GM23248 (cell line): Measurements from ENCODE around the gene CIRBP. TPM values are rescaled to one million over a fixed set of nuclear protein-coding genes. Genes with fewer than 3 reads are reported as not detected.

ENCODE experiments used
- DNase-seq: peaks from one replicate; pipeline ENCODE4 v3.0.0-alpha.2; 2015
- H2AFZ ChIP-seq: fragments of 200-600 bp; sonication (generic); 2 replicates; pipeline ENCODE4 v1.6.1; 2016; ENCODE audit warnings: antibody characterized with exemption
- H3F3A ChIP-seq: fragments of 200-600 bp; sonication (generic); 2 replicates; pipeline ENCODE4 v1.6.1; 2016; ENCODE audit warnings: mild to moderate bottlenecking, antibody characterized with exemption, mixed run types; ENCODE audit not compliant: insufficient read depth
- H3K27ac ChIP-seq: fragments of 200-600 bp; sonication (generic); 2 replicates; pipeline ENCODE4 v1.5.1; 2016; ENCODE audit warnings: mild to moderate bottlenecking
- H3K27me3 ChIP-seq: fragments of 200-600 bp; sonication (generic); replicated peaks from 2 replicates; pipeline ENCODE4 v1.6.1; 2016; ENCODE audit warnings: mild to moderate bottlenecking; ENCODE audit not compliant: insufficient read depth
- H3K36me3 ChIP-seq: fragments of 200-600 bp; sonication (generic); 2 replicates; pipeline ENCODE4 v1.6.1; 2016; ENCODE audit warnings: low read depth, mild to moderate bottlenecking
- H3K4me1 ChIP-seq: fragments of 200-600 bp; sonication (generic); 2 replicates; pipeline ENCODE4 v1.6.1; 2016; ENCODE audit warnings: mild to moderate bottlenecking; ENCODE audit not compliant: insufficient read depth
- H3K4me2 ChIP-seq: fragments of 200-600 bp; sonication (generic); one replicate; pipeline ENCODE4 v1.6.1; 2016; ENCODE audit warnings: mild to moderate bottlenecking; ENCODE audit not compliant: unreplicated experiment
- H3K4me3 ChIP-seq: fragments of 200-600 bp; sonication (generic); 2 replicates; pipeline ENCODE4 v1.5.1; 2016; ENCODE audit warnings: mild to moderate bottlenecking
- H3K79me2 ChIP-seq: fragments of 200-600 bp; sonication (generic); 2 replicates; pipeline ENCODE4 v1.6.1; 2016; ENCODE audit warnings: mild to moderate bottlenecking; ENCODE audit not compliant: insufficient read depth
- H3K9ac ChIP-seq: fragments of 200-600 bp; sonication (generic); 2 replicates; pipeline ENCODE4 v1.6.1; 2016; ENCODE audit warnings: mild to moderate bottlenecking
- H3K9me2 ChIP-seq: fragments of 200-600 bp; sonication (generic); 2 replicates; pipeline ENCODE4 v1.6.1; 2016; ENCODE audit warnings: mixed run types, mild to moderate bottlenecking, moderate library complexity; ENCODE audit not compliant: insufficient read depth
- H3K9me3 ChIP-seq: fragments of 200-600 bp; sonication (generic); one replicate; pipeline ENCODE4 v1.6.1; 2017; ENCODE audit warnings: low read depth
- H4K20me1 ChIP-seq: fragments of 200-600 bp; sonication (generic); 2 replicates; pipeline ENCODE4 v1.6.0; 2016; ENCODE audit not compliant: insufficient read depth
- EZH2 ChIP-seq: fragments of 200-600 bp; sonication (generic); IDR thresholded peaks from 2 replicates; pipeline ENCODE4 v1.6.1; 2018; ENCODE audit warnings: antibody characterized with exemption, mild to moderate bottlenecking; ENCODE audit not compliant: insufficient read depth, poor library complexity, severe bottlenecking
- EZH2phosphoT487 ChIP-seq: fragments of 200-600 bp; sonication (generic); IDR thresholded peaks from 2 replicates; pipeline ENCODE4 v1.6.1; 2018; ENCODE audit warnings: antibody characterized with exemption, moderate library complexity, mild to moderate bottlenecking, low read depth; ENCODE audit not compliant: insufficient read depth
- WGBS, 2 experiments: methylation state at CpG; one replicate each; pipeline ENCODE4 v1.1.6; 2015 to 2017; ENCODE audit warnings: low lambda C conversion rate in 2 of 2, low coverage in 1 of 2; ENCODE audit errors: missing lambda C conversion rate in 2 of 2; 5-methylcytosine and 5-hydroxymethylcytosine counted together
- in situ Hi-C: fragments of 300-500 bp; cut with MboI; formaldehyde crosslinking; loops from 2 replicates; pipeline ENCODE4 v1.15.0; 2020
- polyA plus RNA-seq: library from polyadenylated mRNA; unstranded; fragments of >200 nt; fragmentation: Nextera tagmentation; extraction: Ambion mirVana; gene quantifications from 2 replicates; pipeline ENCODE4 v1.2.1, GENCODE V29; 2016
- total RNA-seq: library from RNA; depleted of rRNA; stranded (reverse); fragments of >200 nt; shearing (Covaris generic); gene quantifications from 2 replicates; pipeline ENCODE4 v1.2.3, GENCODE V29; 2014

The CIRBP gene
- total and polyA plus RNA-seq, 2 experiments from 2014 or later = 185 to 392 TPM

DNA sequence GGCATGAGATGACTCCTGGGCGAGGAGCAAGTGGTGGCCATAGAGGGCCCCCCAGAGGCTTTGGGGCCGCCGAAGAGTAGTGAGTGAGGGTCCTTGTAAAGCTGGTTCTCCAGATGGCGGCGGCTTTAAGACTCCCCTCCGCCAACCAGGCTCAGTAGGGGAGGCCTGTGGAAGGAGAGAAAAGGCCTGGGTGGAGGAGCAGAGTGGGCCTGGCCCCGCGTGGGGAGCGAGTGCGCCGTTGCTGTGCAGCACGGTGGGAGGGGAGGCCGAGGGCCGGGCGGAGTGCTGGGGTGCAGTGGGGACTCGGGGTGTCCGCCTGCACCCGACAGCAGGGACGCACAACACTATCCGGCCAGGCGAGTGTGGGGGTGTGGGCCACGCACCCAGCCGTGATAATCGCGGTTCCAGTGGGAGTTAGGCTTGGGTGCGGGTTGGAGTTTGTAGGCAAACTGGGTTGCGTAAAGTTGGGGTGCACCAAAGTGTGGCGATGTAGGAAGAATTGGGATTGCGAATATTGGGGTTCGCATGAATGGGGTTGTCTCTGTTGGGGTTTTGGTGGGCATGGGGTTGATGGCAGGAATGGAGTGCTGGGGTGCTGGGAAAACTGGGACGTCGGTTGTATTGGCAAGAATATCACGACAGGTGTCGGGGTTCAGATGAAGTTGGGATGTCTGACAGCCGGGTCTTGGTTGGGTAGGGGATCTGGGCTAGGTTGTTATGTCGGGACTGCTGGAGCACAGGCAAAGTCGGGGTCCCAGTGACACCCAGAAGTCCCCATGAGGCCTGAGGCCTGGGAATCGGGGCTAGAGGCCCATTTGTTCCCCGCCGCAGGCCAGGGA, 687 bp upstream of the CIRBP start:
- Histone ChIP-seq H4K20me1 (no peaks in the 10 kb centered on the region), H3K9me3 (no peaks in the 10 kb centered on the region), H3K27me3 (no peaks in the 10 kb centered on the region), H3K9me2 (no peaks in the 10 kb centered on the region), H3K79me2 (peaks cover 51% of the 10 kb centered on the region), H3K4me2 (peak overlapping the region; percentile 18), H3K9ac (peak overlapping the region; percentile 63), H3F3A (peaks cover 32% of the 10 kb centered on the region), H3K27ac (peak overlapping the region; percentile 73), H3K4me3 (no peak overlapping the region), H3K4me1 (peaks cover 40% of the 10 kb centered on the region), H2AFZ (no peak overlapping the region), H3K36me3 (peaks cover 25% of the 10 kb centered on the region; the same call in 1 of the 2 replicates)
- DNase-seq = no peak
- TF ChIP-seq EZH2phosphoT487 = no peak
- no peak for TF ChIP-seq EZH2
- 49 to 51% methylated on average over 31 to 40 of the region's 40 CpGs for WGBS, 2 experiments
- in situ Hi-C loops = no loop called here

DNA sequence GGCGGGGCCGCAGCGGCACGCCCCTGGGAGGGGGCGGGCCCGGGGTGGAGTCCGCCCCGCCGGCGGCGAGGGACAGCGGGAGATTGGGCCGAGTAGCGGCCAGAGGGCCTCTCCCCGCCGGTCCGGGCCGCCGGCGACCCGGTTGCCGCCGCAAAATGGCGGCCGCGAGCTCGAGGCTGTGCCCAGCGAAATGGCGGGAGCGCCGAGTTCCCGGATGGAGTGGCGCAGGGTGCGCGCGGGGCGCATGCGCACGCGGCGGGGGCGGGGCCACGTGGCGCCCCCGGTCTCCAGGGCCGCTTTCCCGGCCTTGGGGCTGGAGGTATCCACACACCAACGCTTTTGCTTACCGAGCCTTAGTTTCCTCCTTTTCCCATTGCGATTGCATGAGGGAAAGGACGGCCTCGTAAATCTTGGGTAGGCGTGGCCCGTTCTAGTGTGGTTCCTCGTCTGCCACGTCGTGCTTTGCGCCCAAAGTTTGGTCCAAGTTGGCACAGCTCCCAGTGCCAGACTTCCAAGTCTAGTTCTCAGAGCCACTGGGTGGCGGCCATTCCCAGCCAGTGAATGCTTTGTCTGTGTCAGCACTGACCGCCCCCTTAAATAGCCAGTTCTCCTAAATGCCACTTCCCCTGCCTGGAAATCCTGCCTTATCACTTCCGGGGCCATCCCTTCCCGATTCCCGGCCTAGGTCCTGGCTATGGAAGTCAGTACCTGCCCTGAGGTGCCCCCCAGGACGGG, 513 bp downstream of the CIRBP start:
- DNase-seq = peak; percentile 96
- Histone ChIP-seq H3K27ac (peak overlapping the region; percentile 97), H3K79me2 (peaks cover 60% of the 10 kb centered on the region), H3K9ac (peak overlapping the region; percentile 97), H3K4me3 (peak overlapping the region; percentile 84), H3K9me3 (no peaks in the 10 kb centered on the region), H3K9me2 (no peaks in the 10 kb centered on the region), H3K36me3 (peaks cover 34% of the 10 kb centered on the region; the same call in 1 of the 2 replicates), H3K4me1 (peaks cover 40% of the 10 kb centered on the region), H3K4me2 (peak overlapping the region; percentile 95), H3K27me3 (no peaks in the 10 kb centered on the region), H3F3A (peaks cover 32% of the 10 kb centered on the region), H4K20me1 (no peaks in the 10 kb centered on the region), H2AFZ (no peak overlapping the region)
- in situ Hi-C loops = no loop called here
- TF ChIP-seq EZH2 (no peak), EZH2phosphoT487 (no peak)
- 0 to 1% methylated on average over 28 to 63 of the region's 64 CpGs for WGBS, 2 experiments

GRCh38 chr19:1270213-1270853, 1.2 kb downstream of the CIRBP start:
- Histone ChIP-seq H3K4me2 (peak overlapping the region; percentile 95), H3K4me1 (peaks cover 36% of the 10 kb centered on the region), H3K9ac (peak overlapping the region; percentile 97), H2AFZ (no peak overlapping the region), H3K36me3 (peaks cover 34% of the 10 kb centered on the region; the same call in 1 of the 2 replicates), H4K20me1 (no peaks in the 10 kb centered on the region), H3K27me3 (no peaks in the 10 kb centered on the region), H3F3A (peaks cover 32% of the 10 kb centered on the region), H3K79me2 (peaks cover 60% of the 10 kb centered on the region), H3K9me2 (no peaks in the 10 kb centered on the region), H3K4me3 (peak overlapping the region; percentile 84), H3K27ac (peak overlapping the region; percentile 97), H3K9me3 (no peaks in the 10 kb centered on the region)
- 6 to 14% methylated on average over 8 of the region's 8 CpGs for WGBS, 2 experiments
- in situ Hi-C loops = no loop called here
- TF ChIP-seq EZH2phosphoT487 (no peak), EZH2 (no peak)
- DNase-seq = peak; percentile 60

DNA sequence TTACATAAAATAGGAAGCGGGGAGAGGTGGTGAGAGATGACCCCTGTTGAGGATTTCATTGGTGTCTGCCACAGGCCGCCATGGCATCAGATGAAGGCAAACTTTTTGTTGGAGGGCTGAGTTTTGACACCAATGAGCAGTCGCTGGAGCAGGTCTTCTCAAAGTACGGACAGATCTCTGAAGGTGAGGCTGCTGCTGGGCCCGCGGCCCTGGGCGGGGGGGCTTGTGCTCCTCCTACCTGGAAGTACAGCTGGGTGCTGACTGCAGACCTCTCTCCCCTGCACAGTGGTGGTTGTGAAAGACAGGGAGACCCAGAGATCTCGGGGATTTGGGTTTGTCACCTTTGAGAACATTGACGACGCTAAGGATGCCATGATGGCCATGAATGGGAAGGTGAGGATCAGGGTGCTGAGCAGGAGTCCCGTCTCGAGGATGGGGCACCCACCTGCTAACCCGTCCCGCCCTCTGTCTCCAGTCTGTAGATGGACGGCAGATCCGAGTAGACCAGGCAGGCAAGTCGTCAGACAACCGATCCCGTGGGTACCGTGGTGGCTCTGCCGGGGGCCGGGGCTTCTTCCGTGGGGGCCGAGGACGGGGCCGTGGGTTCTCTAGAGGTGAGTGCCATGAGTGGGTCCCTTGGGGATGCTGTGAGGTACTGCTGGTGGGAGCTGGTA, 1.9 kb downstream of the CIRBP start:
- H4K20me1 ChIP-seq = no peaks in the 10 kb centered on the region
- peaks cover 62% of the 10 kb centered on the region for H3K79me2 ChIP-seq
- peak overlapping the region; percentile 97 for H3K9ac ChIP-seq
- no peak overlapping the region for H2AFZ ChIP-seq
- 52 to 54% methylated on average over 25 to 26 of the region's 26 CpGs for WGBS, 2 experiments
- peaks cover 34% of the 10 kb centered on the region; the same call in 1 of the 2 replicates for H3K36me3 ChIP-seq
- H3K9me3 ChIP-seq = no peaks in the 10 kb centered on the region
- peak overlapping the region; percentile 95 for H3K4me2 ChIP-seq
- no peaks in the 10 kb centered on the region for H3K27me3 ChIP-seq
- H3K9me2 ChIP-seq = no peaks in the 10 kb centered on the region
- in situ Hi-C loops = no loop called here
- no peak for TF ChIP-seq EZH2
- no peak for TF ChIP-seq EZH2phosphoT487
- DNase-seq = no peak
- H3K27ac ChIP-seq = peak overlapping the region; percentile 97
- peaks cover 34% of the 10 kb centered on the region for H3K4me1 ChIP-seq
- peaks cover 32% of the 10 kb centered on the region for H3F3A ChIP-seq
- H3K4me3 ChIP-seq = peak overlapping the region; percentile 84
